Loucy (cell line): ENCODE results near the gene TBC1D8.

Experiments
- CTCF ChIP-seq: fragments of 200-600 bp; sonication (generic); conservative IDR thresholded peaks from 2 replicates; pipeline ENCODE4 v1.5.1; 2014; ENCODE audit warnings: mild to moderate bottlenecking, antibody characterized with exemption, low read length
- EZH2phosphoT487 ChIP-seq: fragments of 200-600 bp; IDR thresholded peaks from 2 replicates; pipeline ENCODE4 v1.6.1; 2018; ENCODE audit warnings: antibody characterized with exemption, mild to moderate bottlenecking, moderate library complexity, borderline replicate concordance

- TF ChIP-seq CTCF: no peak
- TF ChIP-seq EZH2phosphoT487: no peak
Observed at GRCh38 chr2:100983684-100984310, 167.4 kb downstream of the TBC1D8 start.
